Glutamatergic neuron (in vitro differentiated cells): ENCODE results near the gene ZNF534. TPM values are rescaled to one million over a fixed set of nuclear protein-coding genes. Genes with fewer than 3 reads are reported as not detected.

Experiments
- DNase-seq: peaks from one replicate; pipeline ENCODE4 v3.0.0; 2022
- H3K27ac Mint-ChIP-seq: one replicate; pipeline ENCODE4 v1.8.0; 2020; ENCODE audit warnings: mild to moderate bottlenecking, mixed read lengths, inconsistent platforms; ENCODE audit not compliant: unreplicated experiment
- H3K27me3 Mint-ChIP-seq: one replicate; pipeline ENCODE4 v1.8.0; 2020; ENCODE audit warnings: mild to moderate bottlenecking, moderate library complexity, mixed read lengths, inconsistent platforms; ENCODE audit not compliant: unreplicated experiment
- H3K36me3 Mint-ChIP-seq: one replicate; pipeline ENCODE4 v1.8.0; 2020; ENCODE audit warnings: mild to moderate bottlenecking, mixed read lengths, inconsistent platforms; ENCODE audit not compliant: unreplicated experiment
- H3K4me1 Mint-ChIP-seq: one replicate; pipeline ENCODE4 v1.8.0; 2020; ENCODE audit warnings: mild to moderate bottlenecking, low read depth, mixed read lengths, inconsistent platforms; ENCODE audit not compliant: unreplicated experiment
- H3K4me3 Mint-ChIP-seq: one replicate; pipeline ENCODE4 v1.8.0; 2020; ENCODE audit warnings: mild to moderate bottlenecking, mixed read lengths, inconsistent platforms; ENCODE audit not compliant: unreplicated experiment
- H3K9me3 Mint-ChIP-seq: one replicate; pipeline ENCODE4 v1.8.0; 2020; ENCODE audit warnings: mild to moderate bottlenecking, moderate library complexity, mixed read lengths, inconsistent platforms; ENCODE audit not compliant: unreplicated experiment
- CTCF ChIP-seq: fragments of 200-600 bp; sonication (generic); IDR thresholded peaks from one replicate; pipeline ENCODE4 v1.5.0; 2021; ENCODE audit not compliant: partially characterized antibody, unreplicated experiment
- total RNA-seq: library from RNA; stranded (reverse); fragmentation: NEBNext Ultra II Directional; extraction: Animal tissue kit (Norgen Biotek cat#: 25700); gene quantifications from one replicate; pipeline ENCODE4 v1.2.1, GENCODE V29; 2021; ENCODE audit not compliant: unreplicated experiment

The ZNF534 gene
- total RNA-seq, 1 donor from 2014 or later: not detected

- Mint-ChIP-seq H3K36me3 (peaks cover 64% of the 10 kb centered on the region), H3K9me3 (peaks cover 14% of the 10 kb centered on the region), H3K27me3 (no peaks in the 10 kb centered on the region)
Measured at GRCh38 chr19:52415711-52416110, 13.2 kb upstream of the ZNF534 start.

GRCh38 chr19:52442179-52442578 lies 13.2 kb downstream of the ZNF534 start:
- H3K4me1 Mint-ChIP-seq: no peaks in the 10 kb centered on the region
- no peak for TF ChIP-seq CTCF
- peaks cover 4% of the 10 kb centered on the region for H3K36me3 Mint-ChIP-seq
- no peak for DNase-seq
- H3K9me3 Mint-ChIP-seq: peaks cover 10% of the 10 kb centered on the region
- H3K27ac Mint-ChIP-seq: no peak overlapping the region
- no peak overlapping the region for H3K4me3 Mint-ChIP-seq
- H3K27me3 Mint-ChIP-seq: no peaks in the 10 kb centered on the region

More at GRCh38 chr19:52415711-52416110, 13.2 kb upstream of the ZNF534 start:
- H3K27ac Mint-ChIP-seq: no peak overlapping the region
- H3K4me3 Mint-ChIP-seq: no peak overlapping the region
- no peak for DNase-seq
- TF ChIP-seq CTCF: no peak
- H3K4me1 Mint-ChIP-seq: no peaks in the 10 kb centered on the region

- no peak for DNase-seq
- TF ChIP-seq CTCF: no peak
- peaks cover 15% of the 10 kb centered on the region for H3K36me3 Mint-ChIP-seq
- H3K27ac Mint-ChIP-seq: no peak overlapping the region
- H3K4me3 Mint-ChIP-seq: no peak overlapping the region
- H3K9me3 Mint-ChIP-seq: peaks cover 17% of the 10 kb centered on the region
- no peaks in the 10 kb centered on the region for H3K4me1 Mint-ChIP-seq
- no peaks in the 10 kb centered on the region for H3K27me3 Mint-ChIP-seq
Measured at GRCh38 chr19:52444506-52444905, 15.6 kb downstream of the ZNF534 start.

- H3K4me1 Mint-ChIP-seq: no peaks in the 10 kb centered on the region
- peaks cover 14% of the 10 kb centered on the region for H3K9me3 Mint-ChIP-seq
- H3K27me3 Mint-ChIP-seq: peaks cover 11% of the 10 kb centered on the region
- DNase-seq: no peak
- TF ChIP-seq CTCF: no peak
- no peak overlapping the region for H3K4me3 Mint-ChIP-seq
- no peak overlapping the region for H3K27ac Mint-ChIP-seq
- H3K36me3 Mint-ChIP-seq: peaks cover 39% of the 10 kb centered on the region
Measured at GRCh38 chr19:52451241-52451640, 22.3 kb downstream of the ZNF534 start.

- peaks cover 13% of the 10 kb centered on the region for H3K27me3 Mint-ChIP-seq
- peak within 1 kb of the TSS; percentile 70 for H3K27ac Mint-ChIP-seq
- DNase-seq: peak; percentile 83
- peaks cover 15% of the 10 kb centered on the region for H3K9me3 Mint-ChIP-seq
- H3K4me3 Mint-ChIP-seq: peak within 1 kb of the TSS; percentile 88
- peaks cover 52% of the 10 kb centered on the region for H3K36me3 Mint-ChIP-seq
- H3K4me1 Mint-ChIP-seq: no peaks in the 10 kb centered on the region
- TF ChIP-seq CTCF: no peak
Measured at GRCh38 chr19:52453324-52454094, 24.6 kb downstream of the ZNF534 start, which contains the start of gene ZNF578. Gene ZNF578, plus strand, starts transcription at chr19:52453553. Its CDS starts 48,293 bp downstream, at chr19:52501846.
